Measurements from ENCODE around the gene HLA-B. TPM values are rescaled to one million over a fixed set of nuclear protein-coding genes. Genes with fewer than 3 reads are reported as not detected.

HLA-B gene
- total RNA-seq, 1 experiment from 2014 or later: 87.4 TPM

- no peak for TF ChIP-seq CTCF (IDR thresholded peaks at IDR 0.05; ENCODE audit: unreplicated experiment)
- Mint-ChIP-seq H3K27ac (ENCODE audit: low read depth, unreplicated experiment) (no peak overlapping the region), H3K4me3 (ENCODE audit: unreplicated experiment) (no peak overlapping the region), H3K36me3 (ENCODE audit: insufficient read depth, unreplicated experiment) (peaks cover 7% of the 10 kb centered on the region), H3K27me3 (ENCODE audit: insufficient read depth, unreplicated experiment) (peaks cover 73% of the 10 kb centered on the region), H3K9me3 (ENCODE audit: unreplicated experiment) (no peaks in the 10 kb centered on the region), H3K4me1 (ENCODE audit: insufficient read depth, unreplicated experiment) (peaks cover 5% of the 10 kb centered on the region)
- CTCF ChIA-PET: interaction anchor here (1.1 kb wide), 1 partner anchor 163 kb away, joined by 7 read pairs; no protein-coding TSS in a partner anchor
- no peak for DNase-seq (ENCODE audit: unreplicated experiment)
- intact Hi-C loops (cut with micrococcal nuclease): no loop called here
- POLR2A ChIA-PET: no interaction called here
- BruUV-seq (replicated peaks): no TSS peak
These were observed 2.6 kb upstream of the HLA-B start for GRCh38 chr6:31359581-31359980.

- intact Hi-C loops (cut with micrococcal nuclease): no loop called here
- H3K4me3 Mint-ChIP-seq (ENCODE audit: unreplicated experiment): no peak overlapping the region
- H3K9me3 Mint-ChIP-seq (ENCODE audit: unreplicated experiment): no peaks in the 10 kb centered on the region
- POLR2A ChIA-PET: no interaction called here
- no TSS peak for BruUV-seq (replicated peaks)
- no peak for TF ChIP-seq CTCF (IDR thresholded peaks at IDR 0.05; ENCODE audit: unreplicated experiment)
- CTCF ChIA-PET: interaction anchor here (1.7 kb wide), 1 partner anchor 161 kb away, joined by 3 read pairs; no protein-coding TSS in a partner anchor
- no peak overlapping the region for H3K27ac Mint-ChIP-seq (ENCODE audit: low read depth, unreplicated experiment)
- DNase-seq (ENCODE audit: unreplicated experiment): no peak
- peaks cover 62% of the 10 kb centered on the region for H3K27me3 Mint-ChIP-seq (ENCODE audit: insufficient read depth, unreplicated experiment)
- peaks cover 5% of the 10 kb centered on the region for H3K4me1 Mint-ChIP-seq (ENCODE audit: insufficient read depth, unreplicated experiment)
- peaks cover 7% of the 10 kb centered on the region for H3K36me3 Mint-ChIP-seq (ENCODE audit: insufficient read depth, unreplicated experiment)
These were observed 1.3 kb upstream of the HLA-B start for GRCh38 chr6:31358302-31358701.

- intact Hi-C loops (cut with micrococcal nuclease): loop anchor here (2.0 kb wide), 1 partner anchor 85 kb away; the partner anchor contains the start of gene HLA-C
These were observed 907 bp upstream of the HLA-B start for GRCh38 chr6:31357886-31358285.

More at GRCh38 chr6:31357886-31358285, 907 bp upstream of the HLA-B start:
- no peak for DNase-seq (ENCODE audit: unreplicated experiment)
- no peak overlapping the region for H3K27ac Mint-ChIP-seq (ENCODE audit: low read depth, unreplicated experiment)
- CTCF ChIA-PET: interaction anchor here (1.7 kb wide), 1 partner anchor 161 kb away, joined by 3 read pairs; no protein-coding TSS in a partner anchor
- H3K9me3 Mint-ChIP-seq (ENCODE audit: unreplicated experiment): no peaks in the 10 kb centered on the region
- H3K4me3 Mint-ChIP-seq (ENCODE audit: unreplicated experiment): peak overlapping the region; percentile 78
- no TSS peak for BruUV-seq (replicated peaks)
- H3K27me3 Mint-ChIP-seq (ENCODE audit: insufficient read depth, unreplicated experiment): peaks cover 62% of the 10 kb centered on the region
- H3K4me1 Mint-ChIP-seq (ENCODE audit: insufficient read depth, unreplicated experiment): peaks cover 5% of the 10 kb centered on the region
- no peak for TF ChIP-seq CTCF (IDR thresholded peaks at IDR 0.05; ENCODE audit: unreplicated experiment)
- peaks cover 7% of the 10 kb centered on the region for H3K36me3 Mint-ChIP-seq (ENCODE audit: insufficient read depth, unreplicated experiment)
- POLR2A ChIA-PET: no interaction called here

Data from MCF 10A (cell line).